Stimulated activated CD4-positive, alpha-beta T cell treated with anti-CD3 and anti-CD28 coated beads, Interleukin-4, amount 100 ng/mL, for 48 hours (primary cell): ENCODE results near the gene ZMYND11.
"Not testable (repeated sequence)": the region's sequence is repeated elsewhere in the genome, so short reads cannot be mapped to it uniquely, and the experiment has no call there.

ENCODE experiments used
- DNase-seq, 2 donors: peaks; one replicate each; pipeline ENCODE4 v3.0.0-alpha.2; 2020; ENCODE audit warnings: low read depth in 2 of 2

The ZMYND11 gene

GRCh38 chr10:132946-133898, 2.0 kb upstream of the ZMYND11 start:
- no peak for DNase-seq

- peak; percentile 14 to 31 for DNase-seq
These were observed 766 bp upstream of the ZMYND11 start for GRCh38 chr10:134247-135131.

- DNase-seq, result peak; percentile 45 to 48
These were observed 578 bp downstream of the ZMYND11 start for GRCh38 chr10:135601-136464.

- DNase-seq, result no peak
These were observed 1.2 kb downstream of the ZMYND11 start for GRCh38 chr10:136465-136762.

- DNase-seq, result peak; percentile 42 to 44
These were observed 1.8 kb downstream of the ZMYND11 start for GRCh38 chr10:137031-137430.

GRCh38 chr10:137606-138005, 2.4 kb downstream of the ZMYND11 start:
- no peak for DNase-seq

GRCh38 chr10:142371-142770, 7.1 kb downstream of the ZMYND11 start:
- DNase-seq, result no peak

GRCh38 chr10:152915-153314, 17.7 kb downstream of the ZMYND11 start:
- DNase-seq, result no peak

GRCh38 chr10:154348-154747, 19.1 kb downstream of the ZMYND11 start:
- no peak for DNase-seq

- DNase-seq, result no peak
These were observed 32.1 kb downstream of the ZMYND11 start for GRCh38 chr10:167383-167782.

- DNase-seq, result no peak
These were observed 38.5 kb downstream of the ZMYND11 start for GRCh38 chr10:173741-174140.

- no peak for DNase-seq
These were observed 41.4 kb downstream of the ZMYND11 start for GRCh38 chr10:176677-177076.

- no peak for DNase-seq
These were observed 43.0 kb downstream of the ZMYND11 start for GRCh38 chr10:178208-178607.

GRCh38 chr10:178723-179122, 43.5 kb downstream of the ZMYND11 start:
- DNase-seq, result no peak

- no peak for DNase-seq
These were observed 47.4 kb downstream of the ZMYND11 start for GRCh38 chr10:182441-183201.

GRCh38 chr10:184174-184573, 48.9 kb downstream of the ZMYND11 start:
- DNase-seq, result no peak

- no peak for DNase-seq
These were observed 49.7 kb downstream of the ZMYND11 start for GRCh38 chr10:184911-185310.

GRCh38 chr10:185571-185970, 50.3 kb downstream of the ZMYND11 start:
- not testable (repeated sequence) for DNase-seq

GRCh38 chr10:186911-187310, 51.7 kb downstream of the ZMYND11 start:
- DNase-seq, result no peak

- no peak for DNase-seq
These were observed 53.3 kb downstream of the ZMYND11 start for GRCh38 chr10:188546-188945.

GRCh38 chr10:190216-190615, 55.0 kb downstream of the ZMYND11 start:
- DNase-seq, result no peak
